Neural progenitor cell (in vitro differentiated cells): Measurements from ENCODE around the gene LRRC49.

Experiments
- EZH2phosphoT487 ChIP-seq: fragments of 200-600 bp; sonication (generic); IDR thresholded peaks from 2 replicates; pipeline ENCODE4 v1.6.1; 2017; ENCODE audit warnings: antibody characterized with exemption
- TF ChIP-seq, protein P1 (sequence below): fragments of 200-600 bp; sonication (generic); IDR thresholded peaks from 2 replicates; pipeline ENCODE4 v1.5.1; 2017; ENCODE audit warnings: antibody characterized with exemption, mild to moderate bottlenecking

DNA sequence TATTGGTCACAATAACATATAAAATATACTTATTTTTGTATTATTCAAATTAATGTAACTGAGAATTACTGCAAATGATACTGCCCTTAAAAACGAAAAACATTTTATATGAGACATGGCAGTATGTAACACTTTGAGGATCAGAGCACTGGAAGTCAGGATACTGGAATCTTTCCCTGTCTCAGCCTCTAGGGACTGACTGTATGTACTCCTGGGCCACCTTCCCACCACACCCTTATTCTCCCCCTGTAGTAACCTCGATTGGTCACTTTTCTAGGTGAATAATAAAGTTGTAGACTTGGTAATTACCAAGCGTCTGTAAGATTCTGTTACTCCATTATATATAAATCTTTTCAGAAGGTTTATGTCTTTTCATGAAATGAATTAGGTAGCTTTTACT is 43.0 kb downstream of the LRRC49 start:
- TF ChIP-seq, protein P1, sequence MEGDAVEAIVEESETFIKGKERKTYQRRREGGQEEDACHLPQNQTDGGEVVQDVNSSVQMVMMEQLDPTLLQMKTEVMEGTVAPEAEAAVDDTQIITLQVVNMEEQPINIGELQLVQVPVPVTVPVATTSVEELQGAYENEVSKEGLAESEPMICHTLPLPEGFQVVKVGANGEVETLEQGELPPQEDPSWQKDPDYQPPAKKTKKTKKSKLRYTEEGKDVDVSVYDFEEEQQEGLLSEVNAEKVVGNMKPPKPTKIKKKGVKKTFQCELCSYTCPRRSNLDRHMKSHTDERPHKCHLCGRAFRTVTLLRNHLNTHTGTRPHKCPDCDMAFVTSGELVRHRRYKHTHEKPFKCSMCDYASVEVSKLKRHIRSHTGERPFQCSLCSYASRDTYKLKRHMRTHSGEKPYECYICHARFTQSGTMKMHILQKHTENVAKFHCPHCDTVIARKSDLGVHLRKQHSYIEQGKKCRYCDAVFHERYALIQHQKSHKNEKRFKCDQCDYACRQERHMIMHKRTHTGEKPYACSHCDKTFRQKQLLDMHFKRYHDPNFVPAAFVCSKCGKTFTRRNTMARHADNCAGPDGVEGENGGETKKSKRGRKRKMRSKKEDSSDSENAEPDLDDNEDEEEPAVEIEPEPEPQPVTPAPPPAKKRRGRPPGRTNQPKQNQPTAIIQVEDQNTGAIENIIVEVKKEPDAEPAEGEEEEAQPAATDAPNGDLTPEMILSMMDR, result no peak
- TF ChIP-seq EZH2phosphoT487, result no peak
